Hippocampal formation (tissue), 2 donors: ENCODE measurements around the gene ANKS1B.

Source experiments
- DNase-seq, 2 donors: peaks; one replicate each; lab custom pipeline; 2025; lab: John Stamatoyannopoulos, UW

The ANKS1B gene

GRCh38 chr12:99453836-99454538 lies 530.7 kb downstream of the ANKS1B start:
- no peak for DNase-seq

- no peak for DNase-seq
Measured at GRCh38 chr12:99450036-99450630, 534.6 kb downstream of the ANKS1B start.

GRCh38 chr12:99444859-99445316 lies 539.8 kb downstream of the ANKS1B start:
- DNase-seq: no peak

GRCh38 chr12:99442758-99443157 lies 542.0 kb downstream of the ANKS1B start:
- DNase-seq: peak in 1 of 2 donors; percentile 30

GRCh38 chr12:99439399-99439798 lies 545.3 kb downstream of the ANKS1B start:
- no peak for DNase-seq

- DNase-seq: no peak
Measured at GRCh38 chr12:99436584-99436983, 548.2 kb downstream of the ANKS1B start.

- DNase-seq: no peak
Measured at GRCh38 chr12:99435095-99435791, 549.5 kb downstream of the ANKS1B start.

- DNase-seq: no peak
Measured at GRCh38 chr12:99433155-99433554, 551.6 kb downstream of the ANKS1B start.

GRCh38 chr12:99431203-99431602 lies 553.5 kb downstream of the ANKS1B start:
- DNase-seq: no peak

GRCh38 chr12:99427104-99427503 lies 557.6 kb downstream of the ANKS1B start:
- DNase-seq: no peak

- DNase-seq: no peak
Measured at GRCh38 chr12:99418379-99418778, 566.4 kb downstream of the ANKS1B start.

- DNase-seq: no peak
Measured at GRCh38 chr12:99413751-99414150, 571.0 kb downstream of the ANKS1B start.

- DNase-seq: no peak
Measured at GRCh38 chr12:99393763-99394162, 591.0 kb downstream of the ANKS1B start.

- DNase-seq: peak in 1 of 2 donors; percentile 3
Measured at GRCh38 chr12:99392091-99392850, 592.5 kb downstream of the ANKS1B start.

GRCh38 chr12:99390707-99391106 lies 594.0 kb downstream of the ANKS1B start:
- no peak for DNase-seq

- DNase-seq: no peak
Measured at GRCh38 chr12:99389751-99390150, 595.0 kb downstream of the ANKS1B start.

- DNase-seq: no peak
Measured at GRCh38 chr12:99388671-99389195, 596.0 kb downstream of the ANKS1B start.

- no peak for DNase-seq
Measured at GRCh38 chr12:99387661-99388060, 597.1 kb downstream of the ANKS1B start.

- DNase-seq: peak in 1 of 2 donors; percentile 3
Measured at GRCh38 chr12:99386907-99387306, 597.8 kb downstream of the ANKS1B start.

GRCh38 chr12:99383258-99383657 lies 601.5 kb downstream of the ANKS1B start:
- DNase-seq: no peak

- DNase-seq: no peak
Measured at GRCh38 chr12:99381992-99382391, 602.7 kb downstream of the ANKS1B start.

GRCh38 chr12:99380701-99381100 lies 604.0 kb downstream of the ANKS1B start:
- DNase-seq: no peak
